ENCODE results near the gene RGPD8. TPM values are rescaled to one million over a fixed set of nuclear protein-coding genes. Genes with fewer than 3 reads are reported as not detected.
"Not testable (repeated sequence)": the region's sequence is repeated elsewhere in the genome, so short reads cannot be mapped to it uniquely, and the experiment has no call there.

Gene RGPD8
- total and polyA plus RNA-seq, 2 of the 13 experiments (the other 11 are each of a cell fraction or from before 2014, with no cell fraction given), result 2.3 to 12.8 TPM

DNA sequence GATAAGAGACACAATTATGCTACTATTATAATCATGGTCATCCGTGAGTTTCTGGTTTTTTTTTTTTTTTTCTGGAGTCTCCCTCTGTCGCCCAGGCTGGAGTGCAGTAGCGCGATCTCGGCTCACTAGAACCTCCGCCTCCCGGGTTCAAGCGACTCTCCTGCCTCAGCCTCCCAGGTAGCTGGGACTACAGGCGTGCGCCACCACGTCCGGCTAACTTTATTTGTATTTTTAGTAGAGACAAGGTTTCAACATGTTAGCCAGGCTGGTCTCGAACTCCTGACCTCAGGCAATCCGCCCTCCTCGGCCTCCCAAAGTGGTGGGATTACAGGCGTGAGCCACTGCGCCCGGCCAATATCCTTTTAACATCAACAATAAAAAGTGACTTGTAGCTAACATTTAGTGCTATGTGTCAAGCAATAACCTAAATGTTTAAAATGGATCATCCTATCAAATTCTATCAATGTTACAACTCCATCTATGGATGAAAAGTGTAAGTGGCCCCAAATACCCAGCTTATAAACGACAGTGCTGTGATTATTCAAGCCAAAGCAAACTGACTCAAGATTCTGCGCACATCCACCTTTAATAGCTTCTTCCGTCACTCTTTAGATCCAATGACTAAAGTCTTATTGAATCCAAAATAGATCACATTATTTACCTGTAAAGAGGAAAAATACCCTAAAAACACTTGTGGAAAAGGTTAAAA lies 1.7 kb downstream of the RGPD8 start:
- H4K20me1 ChIP-seq (ENCODE audit: insufficient read depth, low read length); H3K27me3 ChIP-seq (ENCODE audit: control insufficient read depth in 1 of 2, insufficient read depth in 2 of 2, low read length in 2 of 2); POLR2A ChIA-PET; DNase-seq (ENCODE audit: low spot score); intact Hi-C loops (cut with micrococcal nuclease; ENCODE audit: unreplicated experiment); H3K9me3 ChIP-seq (ENCODE audit: low read length); FAIRE-seq; ATAC-seq; H2AFZ ChIP-seq (ENCODE audit: low read length); H3K27ac ChIP-seq (ENCODE audit: extremely low read length, insufficient read depth, low read length); H3K36me3 ChIP-seq (replicated peaks in 1 of 2; ENCODE audit: control insufficient read depth in 1 of 2, insufficient read depth in 2 of 2, low read length in 2 of 2); H3K79me2 ChIP-seq (ENCODE audit: insufficient read depth, low read length); BruUV-seq (replicated peaks): not testable (repeated sequence)
- in situ Hi-C loops (cut with HindIII; ENCODE audit: extremely low pct_ligation_motif_present, low pct_unique_long_range_greater_than_20kb), result loop anchor here (10.0 to 25.0 kb wide), 2 partner anchors 169 to 307 kb away; partner anchors contain the start of gene ZC3H8
- Histone ChIP-seq H3K4me2 (ENCODE audit: low read depth, low read length) (peak overlapping the region; percentile 67), H3K9ac (ENCODE audit: insufficient read depth, low read depth, low read length) (peak overlapping the region; percentile 43; the same call in 1 of the 2 replicates), H3K4me3 (replicated peaks in 1 of 3; ENCODE audit: insufficient read depth in 1 of 3, low read depth in 2 of 3, low read length in 3 of 3) (peak overlapping the region; percentile 66 to 72 (median 70); a peak in 4 of 6 replicates), H3K4me1 (ENCODE audit: insufficient read depth, low read length) (peaks cover 23% of the 10 kb centered on the region)
- TF ChIP-seq, protein P1, sequence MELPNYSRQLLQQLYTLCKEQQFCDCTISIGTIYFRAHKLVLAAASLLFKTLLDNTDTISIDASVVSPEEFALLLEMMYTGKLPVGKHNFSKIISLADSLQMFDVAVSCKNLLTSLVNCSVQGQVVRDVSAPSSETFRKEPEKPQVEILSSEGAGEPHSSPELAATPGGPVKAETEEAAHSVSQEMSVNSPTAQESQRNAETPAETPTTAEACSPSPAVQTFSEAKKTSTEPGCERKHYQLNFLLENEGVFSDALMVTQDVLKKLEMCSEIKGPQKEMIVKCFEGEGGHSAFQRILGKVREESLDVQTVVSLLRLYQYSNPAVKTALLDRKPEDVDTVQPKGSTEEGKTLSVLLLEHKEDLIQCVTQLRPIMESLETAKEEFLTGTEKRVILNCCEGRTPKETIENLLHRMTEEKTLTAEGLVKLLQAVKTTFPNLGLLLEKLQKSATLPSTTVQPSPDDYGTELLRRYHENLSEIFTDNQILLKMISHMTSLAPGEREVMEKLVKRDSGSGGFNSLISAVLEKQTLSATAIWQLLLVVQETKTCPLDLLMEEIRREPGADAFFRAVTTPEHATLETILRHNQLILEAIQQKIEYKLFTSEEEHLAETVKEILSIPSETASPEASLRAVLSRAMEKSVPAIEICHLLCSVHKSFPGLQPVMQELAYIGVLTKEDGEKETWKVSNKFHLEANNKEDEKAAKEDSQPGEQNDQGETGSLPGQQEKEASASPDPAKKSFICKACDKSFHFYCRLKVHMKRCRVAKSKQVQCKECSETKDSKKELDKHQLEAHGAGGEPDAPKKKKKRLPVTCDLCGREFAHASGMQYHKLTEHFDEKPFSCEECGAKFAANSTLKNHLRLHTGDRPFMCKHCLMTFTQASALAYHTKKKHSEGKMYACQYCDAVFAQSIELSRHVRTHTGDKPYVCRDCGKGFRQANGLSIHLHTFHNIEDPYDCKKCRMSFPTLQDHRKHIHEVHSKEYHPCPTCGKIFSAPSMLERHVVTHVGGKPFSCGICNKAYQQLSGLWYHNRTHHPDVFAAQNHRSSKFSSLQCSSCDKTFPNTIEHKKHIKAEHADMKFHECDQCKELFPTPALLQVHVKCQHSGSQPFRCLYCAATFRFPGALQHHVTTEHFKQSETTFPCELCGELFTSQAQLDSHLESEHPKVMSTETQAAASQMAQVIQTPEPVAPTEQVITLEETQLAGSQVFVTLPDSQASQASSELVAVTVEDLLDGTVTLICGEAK (IDR thresholded peaks at IDR 0.05), result not testable (repeated sequence)
- TF ChIP-seq, protein P1 (CRISPR knock-in tag; IDR thresholded peaks at IDR 0.05), result peak; percentile 81; the same call in 1 of the 2 replicates
- CTCF ChIA-PET (ENCODE audit: low intra/inter-chr PET ratio, low total read pairs), result interaction anchor here (3.0 kb wide), 1 partner anchor 172 kb away, joined by 18 read pairs; no protein-coding TSS in a partner anchor
- WGBS (ENCODE audit: low lambda C conversion rate), result 92% methylated on average over 21 of the region's 21 CpGs

All from HepG2 (cell line).